HL-60/S4 treated with retinoic acid at 250 ng/mL for 4 days and 3 days (cell line): ENCODE measurements around the gene MEN1.

Source experiments
- in situ Hi-C: fragments of 300-500 bp; cut with MboI; formaldehyde crosslinking; loops from 2 replicates; pipeline ENCODE4 v1.7.0; 2022; ENCODE audit warnings: low sequenced_read_pairs

The MEN1 gene

GRCh38 chr11:64810271-64810890 is at the start of gene MEN1:
TSS of gene MEN1 (minus strand) at chr11:64810551. CDS start at chr11:64810109, 442 bp downstream.
- in situ Hi-C loops, result no loop called here

GRCh38 chr11:64859542-64860414 is 49.4 kb upstream of the MEN1 start:
- in situ Hi-C loops, result no loop called here

- in situ Hi-C loops, result no loop called here
These were observed 48.3 kb upstream of the MEN1 start for GRCh38 chr11:64858467-64859263.

GRCh38 chr11:64857485-64857884 is 47.1 kb upstream of the MEN1 start:
- in situ Hi-C loops, result no loop called here

- in situ Hi-C loops, result no loop called here
These were observed 46.3 kb upstream of the MEN1 start for GRCh38 chr11:64856382-64857227.

- in situ Hi-C loops, result no loop called here
These were observed 45.4 kb upstream of the MEN1 start for GRCh38 chr11:64855596-64856304.

- in situ Hi-C loops, result no loop called here
These were observed 44.5 kb upstream of the MEN1 start for GRCh38 chr11:64854534-64855502.

- in situ Hi-C loops, result no loop called here
These were observed 43.8 kb upstream of the MEN1 start for GRCh38 chr11:64854157-64854533.

- in situ Hi-C loops, result no loop called here
These were observed 43.4 kb upstream of the MEN1 start for GRCh38 chr11:64853709-64854108.

- in situ Hi-C loops, result no loop called here
These were observed 42.6 kb upstream of the MEN1 start for GRCh38 chr11:64852804-64853509.

GRCh38 chr11:64851831-64852351 is 41.5 kb upstream of the MEN1 start:
- in situ Hi-C loops, result no loop called here

- in situ Hi-C loops, result no loop called here
These were observed 40.7 kb upstream of the MEN1 start for GRCh38 chr11:64850979-64851567.

- in situ Hi-C loops, result loop anchor here (5.0 kb wide), 1 partner anchor 43 kb away; no protein-coding TSS in a partner anchor
These were observed 39.4 kb upstream of the MEN1 start for GRCh38 chr11:64849598-64850356.

GRCh38 chr11:64848826-64849597 is 38.7 kb upstream of the MEN1 start:
- in situ Hi-C loops, result loop anchor here (5.0 kb wide), 1 partner anchor 43 kb away; no protein-coding TSS in a partner anchor

GRCh38 chr11:64848214-64848825 is 38.0 kb upstream of the MEN1 start:
- in situ Hi-C loops, result loop anchor here (5.0 kb wide), 1 partner anchor 44 kb away; no protein-coding TSS in a partner anchor
